Limb (tissue), 2 donors: ENCODE data around the gene METTL14.

Experiments
- DNase-seq, 2 donors: peaks; one replicate each; pipeline ENCODE4 v3.0.0-alpha.2; 2016; ENCODE audit errors: extremely low spot score in 2 of 2

Gene METTL14

GRCh38 chr4:118758293-118758692 is 73.1 kb downstream of the METTL14 start:
- no peak for DNase-seq

GRCh38 chr4:118759481-118759880 is 74.3 kb downstream of the METTL14 start:
- no peak for DNase-seq

DNA sequence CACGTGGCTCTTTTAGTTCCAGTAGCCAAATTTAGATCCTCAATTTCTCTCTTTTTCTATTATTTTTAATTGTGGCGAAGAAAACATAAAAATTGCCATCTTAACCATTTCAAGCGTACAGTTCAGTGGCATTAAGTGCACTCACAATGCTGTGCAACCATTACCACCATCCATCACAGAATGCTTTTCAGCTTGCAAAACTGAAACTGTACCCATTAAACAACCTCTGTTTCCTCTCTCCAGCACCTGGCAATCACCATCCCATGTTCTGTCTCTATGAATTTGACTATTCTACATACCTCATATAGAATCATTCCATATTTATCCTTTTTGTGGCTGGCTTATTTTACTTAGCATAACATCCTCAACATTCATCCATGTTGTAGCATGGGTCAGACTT is 74.9 kb downstream of the METTL14 start:
- no peak for DNase-seq

DNA sequence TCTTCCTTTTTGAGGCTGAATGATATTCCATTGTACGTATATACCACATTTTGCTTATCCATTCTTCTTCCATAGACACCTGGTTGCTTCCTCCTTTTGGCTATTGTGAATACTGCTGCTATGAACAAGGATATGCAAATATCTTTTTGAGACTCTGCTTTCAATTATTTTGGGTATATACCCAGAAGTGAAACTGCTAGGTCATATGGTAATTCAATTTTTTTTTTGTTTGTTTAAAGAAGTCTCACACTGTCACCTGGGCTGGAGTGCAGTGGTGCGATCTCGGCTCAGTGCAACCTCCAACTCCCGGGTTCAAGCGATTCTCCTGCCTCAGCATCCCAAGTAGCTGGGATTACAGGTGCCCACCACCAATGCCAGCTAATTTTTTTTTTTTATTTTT is 75.3 kb downstream of the METTL14 start:
- no peak for DNase-seq

DNA sequence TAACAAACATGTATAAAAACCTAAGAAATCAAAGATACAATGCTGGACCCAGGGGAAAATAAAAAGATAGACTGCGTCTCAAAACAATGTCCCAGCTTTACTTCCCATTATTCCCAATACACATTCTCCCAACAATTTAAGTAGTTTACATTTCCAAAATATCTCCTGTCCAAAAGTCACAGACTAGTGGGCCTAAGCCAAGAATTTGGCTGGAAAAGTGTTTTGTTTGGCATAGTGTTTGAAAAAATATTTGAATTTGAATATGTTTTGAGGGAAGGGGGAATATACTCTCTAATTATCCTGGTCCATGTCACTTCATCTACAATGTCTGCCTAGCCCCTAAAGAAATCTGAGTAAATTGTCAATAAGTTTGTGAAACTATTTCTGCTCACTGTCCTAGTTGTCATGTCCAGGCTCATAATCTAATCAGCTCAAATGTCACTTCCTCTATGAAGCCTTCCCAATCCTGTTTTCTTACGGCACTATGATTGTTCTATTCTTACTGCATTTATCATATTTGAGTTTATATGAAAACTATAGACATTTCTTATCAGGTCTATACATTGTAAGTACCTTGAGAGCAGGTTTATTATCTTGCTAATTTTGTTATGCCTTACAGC is 76.3 kb downstream of the METTL14 start:
- no peak for DNase-seq

DNA sequence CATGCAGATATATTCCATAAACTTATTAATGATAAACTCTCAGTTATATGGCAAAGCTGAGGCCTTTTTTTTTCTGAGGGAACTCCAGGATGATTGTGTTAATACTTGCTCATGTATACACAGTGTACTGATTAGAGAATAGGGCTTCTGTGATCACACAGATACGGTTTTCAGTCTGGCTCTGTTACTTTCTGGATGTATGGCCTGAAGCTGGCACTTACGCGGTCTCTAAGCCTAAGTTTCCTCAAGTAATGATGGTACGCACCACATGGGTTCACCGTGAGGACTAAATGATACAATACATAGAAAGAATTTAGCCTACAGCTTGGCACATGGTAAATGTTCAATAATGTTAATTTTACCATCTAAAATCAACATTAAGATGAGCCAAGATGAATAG is 77.0 kb downstream of the METTL14 start:
- DNase-seq, result no peak

- DNase-seq, result no peak
Observed at GRCh38 chr4:118762730-118763477, 77.7 kb downstream of the METTL14 start.
